Activated CD4-positive, alpha-beta T cell treated with anti-CD3 and anti-CD28 coated beads, Interleukin-10, Interleukin-2, amounts not matched to agents 100 ng/mL and 50 ng/mL, durations not matched to agents 16 hours and 8 hours (primary cell): ENCODE results near the gene KLHL42.
"Not testable (repeated sequence)": the region's sequence is repeated elsewhere in the genome, so short reads cannot be mapped to it uniquely, and the experiment has no call there.

Source experiments
- DNase-seq: peaks from one replicate; pipeline ENCODE4 v3.0.0-alpha.2; 2020

KLHL42 gene

DNA sequence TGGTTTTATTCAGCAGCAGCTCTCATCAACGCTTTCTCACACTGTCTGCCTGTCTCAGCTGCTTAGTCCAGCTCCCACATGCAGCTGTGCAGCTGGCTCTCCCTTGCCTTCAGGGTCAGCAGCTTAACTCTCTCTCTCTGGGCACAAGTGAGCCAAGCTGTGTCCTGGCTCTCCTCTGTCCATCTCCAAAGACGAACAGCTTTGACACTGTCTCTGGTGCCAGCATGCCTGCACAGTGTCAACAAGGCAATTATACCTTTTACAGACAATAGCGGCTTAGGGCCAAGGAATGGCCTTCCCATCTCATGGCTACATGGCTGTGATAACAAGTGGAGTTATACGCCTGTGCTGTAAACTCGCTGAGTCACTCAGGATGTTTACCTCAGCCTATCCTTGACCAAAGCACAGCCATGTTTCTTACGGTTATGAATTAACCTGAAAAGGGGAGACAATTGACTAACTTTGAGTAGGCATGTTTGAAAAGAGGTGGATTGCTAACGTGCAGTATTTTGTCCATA is 38.4 kb downstream of the KLHL42 start:
- DNase-seq: no peak

- DNase-seq: no peak
Measured at GRCh38 chr12:27820564-27820963, 40.5 kb downstream of the KLHL42 start.

- DNase-seq: peak; percentile 77
Measured at GRCh38 chr12:27821259-27821973, 41.4 kb downstream of the KLHL42 start.

GRCh38 chr12:27822076-27822712 is 42.2 kb downstream of the KLHL42 start:
- peak; percentile 96 for DNase-seq

- DNase-seq: peak; percentile 25
Measured at GRCh38 chr12:27823038-27823437, 43.0 kb downstream of the KLHL42 start.

GRCh38 chr12:27824126-27824842 is 44.3 kb downstream of the KLHL42 start:
- DNase-seq: peak; percentile 80

DNA sequence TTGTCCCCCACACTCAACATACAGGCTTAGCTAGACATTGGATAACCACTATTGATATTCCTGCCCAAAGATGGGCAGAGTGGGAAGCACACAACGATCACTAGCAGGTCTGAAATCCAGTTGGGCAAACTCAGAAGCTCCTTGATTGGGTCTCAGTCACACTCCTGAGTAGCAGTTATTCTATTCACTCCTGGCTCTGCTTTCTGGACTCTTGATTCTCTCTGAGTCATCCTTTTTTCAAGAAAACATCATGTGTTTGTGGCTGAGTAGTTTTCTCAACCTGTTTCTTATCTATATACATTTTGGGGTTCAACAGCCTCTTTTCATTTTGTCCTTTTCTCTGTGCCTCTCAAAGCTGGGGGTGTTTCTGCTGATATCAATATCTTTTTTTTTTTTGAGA is 46.0 kb downstream of the KLHL42 start:
- peak; percentile 26 for DNase-seq

DNA sequence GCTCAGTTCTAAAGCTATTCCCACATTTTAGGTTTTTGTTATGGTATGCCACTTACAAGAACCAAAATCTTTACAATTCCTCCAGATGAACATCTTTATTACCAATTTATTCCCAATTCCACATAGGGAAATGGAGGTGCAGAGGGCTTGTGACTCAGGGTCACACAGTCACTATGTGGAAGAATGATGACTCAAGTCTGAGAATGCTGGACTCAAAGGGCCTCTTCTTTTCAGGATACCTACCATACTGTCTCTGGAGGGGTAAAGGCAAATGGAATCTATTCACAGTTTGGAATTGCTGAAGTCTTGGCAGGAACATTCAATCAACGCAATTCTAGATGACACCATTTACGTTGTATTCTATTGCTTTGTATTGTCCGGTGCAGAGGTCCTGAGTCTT is 48.2 kb downstream of the KLHL42 start:
- DNase-seq: no peak

DNA sequence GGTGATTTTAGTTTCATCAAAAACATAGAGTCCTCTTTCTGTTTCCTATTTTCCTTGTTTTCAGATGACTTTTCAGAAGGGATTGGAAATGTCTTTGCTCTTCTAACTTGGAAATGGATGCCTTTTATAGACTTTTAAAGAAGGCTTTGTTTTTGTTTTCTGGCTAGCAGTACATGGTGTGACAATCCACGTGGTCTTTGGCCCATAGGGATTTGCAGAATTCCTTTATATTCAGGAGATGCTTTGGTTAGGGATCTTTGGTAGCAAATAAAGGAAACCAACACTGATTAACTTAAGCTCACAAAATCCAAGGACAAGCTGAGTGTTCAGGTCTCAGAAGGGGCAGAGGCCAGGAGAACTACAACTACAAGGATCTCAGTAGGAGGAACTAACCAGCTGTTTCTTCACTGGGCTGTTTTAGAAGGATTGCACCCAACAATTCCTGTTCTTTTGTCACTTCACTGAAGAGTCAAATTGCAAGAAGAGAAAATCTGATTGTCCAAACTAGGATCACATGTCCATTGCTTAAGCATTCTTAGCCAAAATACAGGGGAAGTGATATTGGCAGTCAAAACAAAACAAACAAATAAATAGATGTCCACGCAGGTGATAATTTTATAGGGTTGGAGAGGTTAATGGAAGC is 58.6 kb downstream of the KLHL42 start:
- DNase-seq: no peak

GRCh38 chr12:27840229-27840999 is 60.4 kb downstream of the KLHL42 start:
- no peak for DNase-seq

DNA sequence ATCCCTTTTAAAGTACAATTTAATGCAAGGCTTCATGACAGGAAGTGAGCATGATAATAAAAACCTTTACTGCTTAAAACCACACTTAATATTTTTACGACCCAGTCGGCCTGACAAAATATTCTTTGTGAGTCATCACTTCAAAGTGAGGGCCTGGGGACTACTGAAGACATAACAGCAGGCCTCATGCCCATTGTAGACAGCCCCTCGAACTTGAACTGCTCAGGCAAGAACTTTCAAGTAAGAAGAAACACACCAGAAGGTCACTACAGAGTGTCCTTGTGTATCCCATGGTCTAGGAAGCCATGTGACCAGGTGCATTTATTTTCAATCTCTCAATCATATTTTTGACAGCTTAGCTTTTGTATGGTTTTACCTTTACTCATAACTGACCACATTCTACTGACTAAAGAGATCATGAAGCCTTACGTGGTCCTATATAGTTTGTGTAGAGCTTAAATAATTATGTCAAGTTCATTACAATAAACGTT is 61.4 kb downstream of the KLHL42 start:
- no peak for DNase-seq

GRCh38 chr12:27843714-27844245 is 63.7 kb downstream of the KLHL42 start:
- no peak for DNase-seq

- no peak for DNase-seq
Measured at GRCh38 chr12:27844366-27845090, 64.5 kb downstream of the KLHL42 start.

GRCh38 chr12:27845187-27845586 is 65.2 kb downstream of the KLHL42 start:
- no peak for DNase-seq

DNA sequence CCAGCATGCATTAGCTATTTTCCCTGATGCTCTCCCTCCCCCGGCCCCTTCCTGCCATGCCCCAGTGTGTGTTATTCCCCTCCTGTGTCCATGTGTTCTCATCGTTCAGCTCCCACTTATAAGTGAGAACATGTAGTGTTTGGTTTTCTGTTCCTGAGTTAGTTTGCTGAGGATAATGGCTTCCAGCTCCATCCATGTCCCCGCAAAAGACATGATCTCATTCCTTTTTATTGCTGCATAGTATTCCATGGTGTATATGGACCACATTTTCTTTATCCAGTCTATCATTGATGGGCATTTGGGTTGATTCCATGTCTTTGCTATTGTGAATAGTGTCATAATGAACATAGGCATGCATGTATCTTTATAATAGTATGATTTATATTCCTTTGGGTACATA is 65.7 kb downstream of the KLHL42 start:
- not testable (repeated sequence) for DNase-seq

GRCh38 chr12:27847293-27847692 is 67.3 kb downstream of the KLHL42 start:
- not testable (repeated sequence) for DNase-seq

- DNase-seq: no peak
Measured at GRCh38 chr12:27851311-27851710, 71.3 kb downstream of the KLHL42 start.

- no peak for DNase-seq
Measured at GRCh38 chr12:27852117-27852516, 72.1 kb downstream of the KLHL42 start.
